HL-60 (cell line): ENCODE data around the gene RIOK1.

ENCODE experiments used
- DNase-seq, 2 experiments: peaks; one replicate each; pipeline ENCODE4 v3.0.0-alpha.2; 2010 to 2020; ENCODE audit warnings: low read depth in 1 of 2, low spot score in 1 of 2
- H3K27ac ChIP-seq: fragments of 250-450 bp; sonication (Bioruptor Pico); replicated peaks from 2 replicates; pipeline ENCODE4 v1.5.1; 2020; ENCODE audit warnings: mild to moderate bottlenecking, moderate library complexity
- H3K27me3 ChIP-seq: fragments of 250-450 bp; sonication (Bioruptor Pico); 2 replicates; pipeline ENCODE4 v1.5.1; 2021; ENCODE audit warnings: mild to moderate bottlenecking, moderate library complexity; ENCODE audit not compliant: insufficient read depth, poor library complexity, severe bottlenecking
- H3K4me3 ChIP-seq: replicated peaks from 2 replicates; pipeline ENCODE4 v1.5.1; 2011; ENCODE audit warnings: mild to moderate bottlenecking, control low read depth, low read length; ENCODE audit not compliant: insufficient read depth
- GABPA ChIP-seq: IDR thresholded peaks from 2 replicates; pipeline ENCODE4 v1.6.1; 2012; ENCODE audit warnings: low read depth
- POLR2AphosphoS5 ChIP-seq: IDR thresholded peaks from 2 replicates; pipeline ENCODE4 v1.6.1; 2012; ENCODE audit warnings: low read depth
- REST ChIP-seq: IDR thresholded peaks from 2 replicates; pipeline ENCODE4 v1.6.1; 2012; ENCODE audit warnings: low read depth; ENCODE audit not compliant: insufficient replicate concordance
- SPI1 ChIP-seq: IDR thresholded peaks from 2 replicates; pipeline ENCODE4 v1.6.1; 2012; ENCODE audit warnings: low read depth, mild to moderate bottlenecking, borderline replicate concordance
- TF ChIP-seq, protein P1 (sequence below): IDR thresholded peaks from one replicate; pipeline ENCODE4 v1.5.1; 2011; ENCODE audit warnings: low read length, control low read depth, inconsistent platforms; ENCODE audit not compliant: insufficient read depth

RIOK1 gene

DNA sequence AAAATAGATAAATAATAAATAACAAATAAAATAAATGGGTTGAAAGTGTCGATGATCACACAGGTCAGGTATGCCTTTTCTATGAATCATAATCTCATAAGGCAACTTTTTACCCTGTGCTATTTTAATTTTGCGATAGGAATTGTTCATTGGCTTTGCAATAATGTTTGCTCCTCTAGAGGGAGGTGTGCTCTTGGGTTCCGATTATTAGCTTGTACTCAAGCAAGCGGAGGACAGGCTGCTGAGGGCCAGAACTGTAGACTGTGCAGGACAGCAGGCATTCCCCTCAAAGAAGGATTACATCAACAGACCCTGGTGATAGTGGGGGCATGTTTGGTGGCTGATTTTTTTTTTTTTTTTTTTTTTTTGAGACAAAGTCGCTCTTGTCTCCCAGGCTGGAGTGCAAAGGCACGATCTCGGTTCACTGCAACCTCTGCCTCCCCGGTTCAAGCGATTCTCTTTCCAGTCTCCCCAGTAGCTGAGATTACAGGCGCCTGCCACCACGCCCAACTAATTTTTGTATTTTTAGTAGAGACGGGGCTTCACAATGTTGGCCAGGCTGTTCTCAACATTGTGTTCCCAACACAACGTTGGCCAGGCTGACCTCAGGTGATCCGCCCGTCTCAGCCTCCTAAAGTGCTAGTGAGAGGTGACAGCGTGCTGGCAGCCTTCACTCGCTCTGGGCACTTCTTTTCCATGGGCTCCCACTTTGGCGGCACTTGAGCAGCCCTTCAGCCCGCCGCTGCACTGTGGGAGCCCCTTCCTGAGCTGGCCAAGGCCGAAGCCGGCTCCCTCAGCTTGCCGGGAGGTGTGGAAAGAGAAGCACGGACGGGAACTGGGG lies 35.6 kb downstream of the RIOK1 start:
- TF ChIP-seq GABPA (no peak), SPI1 (no peak), POLR2AphosphoS5 (no peak)
- TF ChIP-seq, protein P1, sequence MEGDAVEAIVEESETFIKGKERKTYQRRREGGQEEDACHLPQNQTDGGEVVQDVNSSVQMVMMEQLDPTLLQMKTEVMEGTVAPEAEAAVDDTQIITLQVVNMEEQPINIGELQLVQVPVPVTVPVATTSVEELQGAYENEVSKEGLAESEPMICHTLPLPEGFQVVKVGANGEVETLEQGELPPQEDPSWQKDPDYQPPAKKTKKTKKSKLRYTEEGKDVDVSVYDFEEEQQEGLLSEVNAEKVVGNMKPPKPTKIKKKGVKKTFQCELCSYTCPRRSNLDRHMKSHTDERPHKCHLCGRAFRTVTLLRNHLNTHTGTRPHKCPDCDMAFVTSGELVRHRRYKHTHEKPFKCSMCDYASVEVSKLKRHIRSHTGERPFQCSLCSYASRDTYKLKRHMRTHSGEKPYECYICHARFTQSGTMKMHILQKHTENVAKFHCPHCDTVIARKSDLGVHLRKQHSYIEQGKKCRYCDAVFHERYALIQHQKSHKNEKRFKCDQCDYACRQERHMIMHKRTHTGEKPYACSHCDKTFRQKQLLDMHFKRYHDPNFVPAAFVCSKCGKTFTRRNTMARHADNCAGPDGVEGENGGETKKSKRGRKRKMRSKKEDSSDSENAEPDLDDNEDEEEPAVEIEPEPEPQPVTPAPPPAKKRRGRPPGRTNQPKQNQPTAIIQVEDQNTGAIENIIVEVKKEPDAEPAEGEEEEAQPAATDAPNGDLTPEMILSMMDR: peak; percentile 43
- no peak overlapping the region for H3K27ac ChIP-seq
- no peaks in the 10 kb centered on the region for H3K27me3 ChIP-seq
- DNase-seq: peak in 1 of 2 experiments; percentile 33
- H3K4me3 ChIP-seq: no peak overlapping the region

DNA sequence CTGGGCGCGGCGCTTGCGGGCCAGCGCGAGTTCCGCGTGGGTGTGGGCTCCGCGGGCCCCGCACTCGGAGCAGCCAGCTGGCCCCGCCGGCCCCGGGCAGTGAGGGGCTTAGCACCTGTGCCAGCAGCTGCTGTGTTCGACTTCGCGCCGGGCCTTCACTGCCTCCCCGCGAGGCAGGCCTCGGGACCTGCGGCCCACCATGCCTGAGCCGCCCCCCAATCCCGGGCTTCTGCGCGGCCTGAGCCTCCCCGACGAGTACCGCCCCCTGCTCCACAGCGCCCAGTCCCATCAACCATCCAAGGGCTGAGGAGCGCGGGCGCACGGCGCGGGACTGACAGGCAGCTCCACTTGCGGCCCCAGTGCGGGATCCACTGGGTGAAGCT lies 36.2 kb downstream of the RIOK1 start:
- no peak overlapping the region for H3K27ac ChIP-seq
- no peaks in the 10 kb centered on the region for H3K27me3 ChIP-seq
- TF ChIP-seq POLR2AphosphoS5 (no peak), GABPA (no peak), REST (no peak), SPI1 (no peak)
- TF ChIP-seq, protein P1: no peak
- H3K4me3 ChIP-seq: no peak overlapping the region
- no peak for DNase-seq

- DNase-seq: no peak
- no peak overlapping the region for H3K4me3 ChIP-seq
- TF ChIP-seq, protein P1: no peak
- TF ChIP-seq POLR2AphosphoS5 (no peak), REST (no peak), SPI1 (no peak), GABPA (no peak)
- H3K27me3 ChIP-seq: no peaks in the 10 kb centered on the region
- H3K27ac ChIP-seq: no peak overlapping the region
Measured at GRCh38 chr6:7426447-7427169, 37.0 kb downstream of the RIOK1 start.
